NCI-H1048 (cell line): ENCODE measurements around the gene MED10.

Source experiments
- DNase-seq: peaks from one replicate; lab custom pipeline; 2025; lab: John Stamatoyannopoulos, UW

Gene MED10

DNA sequence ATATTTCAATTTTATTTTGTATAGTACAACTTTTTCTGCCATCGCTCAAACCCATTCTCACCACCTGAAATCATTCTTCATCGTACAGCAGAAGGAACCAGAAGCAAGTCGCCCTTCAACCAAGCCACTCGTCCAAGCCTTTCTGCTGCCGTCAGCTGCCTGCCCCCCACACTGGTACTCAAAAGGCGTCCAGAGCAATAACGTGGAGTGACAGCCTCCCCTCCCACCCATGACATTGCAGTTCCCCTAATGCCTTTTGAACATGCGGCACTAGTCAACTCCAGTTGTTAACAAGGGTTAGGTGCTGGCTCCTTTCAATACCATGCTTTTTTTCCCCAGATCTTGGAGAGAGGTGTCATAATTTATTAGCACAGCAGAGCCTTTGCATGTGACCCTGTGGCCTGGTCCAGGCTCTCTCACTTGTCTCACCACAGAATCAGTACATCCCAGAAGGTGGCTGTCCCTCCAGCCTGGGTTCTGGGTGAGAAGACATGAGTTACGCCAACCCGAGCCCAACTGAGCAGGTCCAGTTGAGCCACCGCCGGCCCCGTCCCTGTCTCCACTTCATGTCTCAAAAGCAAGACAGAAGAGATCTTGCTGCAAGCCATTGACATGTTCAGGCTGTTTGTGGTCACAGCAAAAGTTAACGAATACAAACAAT lies 20.4 kb upstream of the MED10 start:
- DNase-seq: no peak

DNA sequence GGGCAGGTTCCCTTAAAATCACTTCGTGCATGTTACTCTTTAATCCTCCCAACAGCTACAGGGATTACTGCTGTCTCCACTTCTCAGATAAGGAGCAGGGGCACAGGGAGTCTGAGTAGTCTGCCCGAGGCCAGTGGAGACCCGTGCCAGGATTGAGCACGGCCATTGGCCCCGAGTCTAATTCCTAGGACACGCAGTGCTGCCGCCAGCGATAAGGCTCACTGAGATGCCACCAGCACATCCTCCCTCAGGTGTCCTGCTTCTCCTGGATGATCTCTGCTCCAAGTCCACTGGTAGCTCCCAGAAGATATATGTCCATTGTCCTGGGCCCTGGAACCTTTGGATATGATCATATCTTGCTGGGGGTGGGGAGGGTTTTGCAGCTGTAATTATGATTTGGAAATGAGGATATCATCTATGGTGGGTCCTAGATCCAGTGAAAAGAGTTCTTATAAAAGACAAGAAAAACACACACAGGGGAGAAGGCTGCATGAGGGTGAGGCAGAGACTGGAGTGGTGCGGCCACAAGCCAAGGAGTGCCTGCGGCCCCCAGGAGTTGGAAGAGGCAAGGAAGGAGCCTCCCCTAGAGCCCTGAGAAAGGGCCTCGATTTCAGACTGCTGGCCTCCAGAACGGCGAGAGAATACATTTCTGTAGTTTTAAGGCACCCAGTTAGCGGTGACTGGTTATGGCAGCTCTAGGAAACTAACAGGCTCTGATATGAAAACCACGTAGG lies 19.4 kb upstream of the MED10 start:
- DNase-seq: no peak

DNA sequence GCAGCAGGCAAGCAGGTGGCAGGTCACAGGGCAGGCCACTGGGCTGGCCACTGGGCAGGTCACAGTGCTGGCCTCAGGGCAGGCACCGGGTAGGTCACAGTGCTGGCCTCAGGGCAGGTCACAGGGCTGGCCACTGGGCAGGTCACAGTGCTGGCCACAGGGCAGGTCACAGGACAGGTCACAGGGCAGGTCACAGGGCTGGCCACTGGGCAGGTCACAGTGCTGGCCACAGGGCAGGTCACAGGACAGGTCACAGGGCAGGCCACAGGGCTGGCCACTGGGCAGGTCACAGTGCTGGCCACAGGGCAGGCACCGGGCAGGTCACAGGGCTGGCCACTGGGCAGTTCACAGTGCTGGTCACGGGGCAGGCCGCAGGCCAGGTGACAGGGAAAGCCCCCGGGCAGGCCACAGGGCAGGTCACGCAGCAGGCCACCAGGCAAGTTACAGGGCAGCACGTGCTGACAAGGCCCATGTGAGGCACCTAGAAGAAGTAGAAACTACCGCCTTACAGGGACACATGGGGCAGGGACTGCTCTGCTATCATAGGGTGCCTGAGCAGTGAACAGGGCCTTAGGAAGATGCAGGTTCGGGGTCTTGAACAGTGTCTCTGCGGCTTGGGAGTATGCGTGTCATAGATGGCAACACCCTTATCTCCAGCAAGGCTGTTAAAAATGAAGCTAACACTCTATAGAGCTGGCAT lies 18.6 kb upstream of the MED10 start:
- no peak for DNase-seq

DNA sequence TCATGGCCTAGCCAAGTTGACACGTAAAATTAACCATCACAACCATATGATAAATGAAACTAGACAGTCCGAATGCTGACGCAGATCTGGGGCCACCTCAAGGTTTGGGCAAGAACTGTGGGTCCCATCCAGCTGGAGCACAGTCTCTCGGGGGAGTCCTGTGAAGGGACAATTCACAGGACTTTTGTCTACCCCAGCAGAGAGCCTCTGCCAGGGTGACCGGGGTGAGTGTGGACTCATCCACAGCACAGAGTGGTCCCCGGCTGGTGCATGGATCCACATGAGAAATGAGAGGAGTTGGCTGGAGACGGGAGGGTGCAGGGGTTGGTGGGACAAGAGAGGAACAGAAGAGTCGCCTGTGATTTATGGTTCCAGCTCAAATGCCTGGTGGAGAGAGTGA lies 17.7 kb upstream of the MED10 start:
- no peak for DNase-seq

DNA sequence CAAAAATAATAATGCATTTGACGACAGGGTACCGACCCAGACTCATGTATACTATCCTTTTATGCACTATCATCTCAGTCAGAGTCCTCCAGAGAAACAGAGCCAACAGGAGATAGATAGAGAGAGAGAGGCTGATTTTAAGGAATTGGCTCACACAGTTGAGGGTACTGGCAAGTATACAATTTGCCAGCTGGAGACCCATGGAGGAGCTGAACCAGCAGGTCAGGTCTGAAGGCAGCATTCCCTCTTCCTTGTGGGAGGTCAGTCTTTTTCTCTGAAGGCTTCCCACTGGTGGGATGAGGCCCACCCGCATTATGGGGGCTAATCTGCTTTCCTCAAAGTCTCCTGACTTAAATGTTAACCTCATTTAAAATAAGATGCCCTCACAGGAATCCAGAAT lies 17.3 kb upstream of the MED10 start:
- no peak for DNase-seq

DNA sequence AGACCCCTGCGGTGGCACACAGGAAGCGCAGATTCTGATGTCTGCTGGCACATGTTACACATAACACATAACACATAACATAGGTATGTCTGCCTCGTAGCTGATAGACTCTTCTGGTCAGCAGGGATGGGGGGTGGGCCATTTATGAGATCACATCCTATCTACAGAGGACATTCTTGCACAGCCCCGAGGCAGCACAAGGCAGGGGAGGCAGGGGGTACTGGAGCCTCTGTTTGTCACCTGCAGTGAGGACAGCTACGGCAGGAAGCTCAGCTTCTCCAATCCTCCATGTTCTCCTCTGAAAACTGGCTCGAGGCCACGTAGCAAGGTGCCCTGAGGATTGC lies 16.7 kb upstream of the MED10 start:
- no peak for DNase-seq

DNA sequence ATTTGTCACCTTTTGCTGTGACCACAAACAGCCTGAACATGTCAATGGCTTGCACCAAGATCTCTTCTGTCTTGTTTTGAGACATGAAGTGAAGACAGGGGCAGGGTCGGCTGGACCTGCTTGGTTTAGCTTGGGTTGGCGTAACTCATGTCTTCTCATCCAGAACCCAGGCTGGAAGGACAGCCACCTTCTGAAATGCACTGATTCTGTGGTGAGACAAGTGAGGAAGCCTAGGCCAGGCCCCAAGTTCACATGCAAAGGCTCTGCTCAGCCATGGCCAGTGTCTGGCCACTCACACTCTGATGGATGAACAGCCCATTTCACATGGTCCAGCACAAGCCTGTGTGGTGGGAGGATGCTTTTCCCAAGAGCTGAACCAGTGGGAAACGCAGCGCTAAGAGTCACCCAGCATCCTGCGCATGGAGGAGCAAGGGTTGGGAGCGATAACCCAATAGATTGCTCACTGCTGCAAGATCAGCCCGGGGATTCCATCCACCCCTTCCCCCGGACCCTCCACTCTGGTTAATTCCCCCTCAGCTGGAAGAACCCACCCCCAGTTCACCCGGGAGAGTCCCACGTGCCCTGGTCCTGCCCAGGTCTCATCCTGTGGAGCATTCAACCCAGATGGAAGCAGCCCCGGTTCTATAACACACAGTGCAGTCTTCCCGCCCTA lies 16.2 kb upstream of the MED10 start:
- no peak for DNase-seq

DNA sequence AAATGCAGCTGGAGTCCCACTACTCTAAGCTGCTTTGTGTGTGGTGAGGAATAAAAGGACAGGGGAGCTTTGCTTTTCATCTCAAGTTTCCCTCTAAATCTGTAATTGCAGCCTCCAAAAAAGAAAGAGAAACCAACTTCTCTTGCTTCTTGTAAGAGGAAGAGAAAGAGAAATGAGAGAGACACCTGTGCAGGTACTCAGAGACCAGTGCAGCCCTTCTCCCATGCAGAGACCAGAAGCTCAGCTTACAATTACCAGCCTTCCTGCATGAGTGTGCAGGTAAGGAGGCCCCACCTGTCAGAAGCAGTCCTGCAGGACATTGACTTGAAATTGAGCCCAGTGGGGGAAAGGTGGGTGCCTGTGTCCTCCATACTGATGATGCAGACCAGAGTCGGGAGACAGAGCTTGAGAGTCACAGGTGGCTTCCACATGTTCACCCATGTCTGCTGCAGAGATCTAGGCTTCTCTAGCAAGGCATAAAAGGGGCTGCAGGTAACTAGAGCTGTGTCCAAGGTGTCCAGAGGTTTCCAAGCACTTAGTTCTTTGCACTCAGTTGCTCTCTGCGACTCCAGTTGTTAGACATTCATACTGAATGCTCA lies 15.3 kb upstream of the MED10 start:
- no peak for DNase-seq

DNA sequence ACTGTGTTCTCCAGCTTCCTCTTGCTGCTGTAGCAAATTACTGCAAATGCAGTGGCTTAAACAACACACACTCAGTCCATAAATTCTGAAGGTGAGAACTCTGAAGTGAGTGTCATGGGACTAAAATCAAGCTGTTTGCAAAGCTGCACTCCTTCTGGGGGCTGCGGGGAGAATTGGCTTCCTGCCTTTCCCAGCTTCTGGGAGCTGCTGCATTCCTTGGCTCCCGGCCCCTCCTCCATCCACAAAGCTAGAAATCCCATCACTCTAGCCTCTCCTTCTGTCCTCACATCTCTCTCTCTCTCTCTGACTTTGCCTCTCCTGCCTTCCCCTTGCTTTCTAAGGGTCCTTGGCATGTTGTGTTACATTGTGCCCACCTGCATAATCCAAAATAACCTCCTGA lies 14.2 kb upstream of the MED10 start:
- DNase-seq: no peak

DNA sequence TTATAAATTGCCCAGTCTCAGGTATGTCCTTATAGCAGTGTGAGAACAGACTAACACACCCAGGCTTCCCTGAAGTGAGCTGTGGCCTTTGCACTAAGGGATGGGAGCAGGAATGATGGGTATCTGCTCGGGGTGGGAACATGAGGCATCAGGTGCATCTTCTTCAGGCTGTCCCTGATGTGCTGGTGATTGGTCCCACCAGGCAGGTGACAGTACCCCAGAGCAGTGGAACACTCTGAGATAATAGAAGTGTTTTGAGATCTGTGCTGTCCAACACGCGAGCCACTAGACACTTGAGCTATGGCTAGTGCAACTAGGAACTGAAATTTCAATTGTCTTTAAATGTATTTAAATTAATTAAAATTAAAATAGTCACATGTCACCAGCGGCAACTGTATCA lies 12.8 kb upstream of the MED10 start:
- no peak for DNase-seq

DNA sequence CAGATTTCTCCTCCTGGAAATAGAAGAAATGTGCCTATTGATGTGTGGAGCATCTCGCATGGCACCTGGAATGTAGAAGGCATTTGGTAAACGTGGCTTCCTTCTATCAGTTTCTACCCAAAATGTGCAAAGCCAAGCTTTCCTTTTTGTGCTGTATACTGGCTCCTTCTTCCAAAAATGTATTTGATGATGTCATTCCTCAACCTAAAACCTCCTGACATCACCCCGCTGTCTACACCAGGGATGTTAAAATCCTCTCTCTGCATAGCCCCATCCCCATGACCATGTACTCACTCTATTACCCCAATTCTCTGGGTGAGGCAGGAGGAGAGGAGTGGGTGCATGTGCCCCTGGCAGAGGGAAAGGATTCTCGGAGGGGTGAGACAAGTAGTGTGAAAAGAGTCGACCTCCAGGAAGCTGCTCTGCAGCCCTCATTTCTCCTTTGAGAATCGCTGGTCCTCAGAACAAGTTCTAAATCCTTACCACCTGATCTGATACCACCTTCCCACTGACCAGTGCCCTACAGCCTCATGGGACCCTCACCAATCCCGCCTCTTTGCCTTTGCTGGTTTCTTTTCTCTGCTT lies 11.7 kb upstream of the MED10 start:
- no peak for DNase-seq

DNA sequence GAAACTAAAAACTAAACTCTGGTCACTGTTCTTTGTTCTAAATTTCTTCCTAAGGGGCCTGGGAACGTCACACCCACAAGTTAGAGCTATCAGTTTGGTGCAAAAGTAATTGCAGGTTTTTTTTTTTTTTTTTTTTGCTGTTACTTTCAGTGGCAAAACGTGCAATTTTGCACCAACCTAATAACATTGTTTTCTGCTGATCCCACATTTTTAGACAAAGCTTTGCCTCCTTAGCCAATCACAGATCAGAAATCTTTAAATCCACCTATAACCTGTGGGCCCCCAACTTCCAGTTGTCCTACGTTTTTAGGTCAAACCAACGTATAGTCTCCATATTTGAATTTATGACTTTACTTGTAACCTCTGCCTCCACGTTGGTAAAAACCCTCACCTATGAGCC lies 11.1 kb upstream of the MED10 start:
- no peak for DNase-seq

DNA sequence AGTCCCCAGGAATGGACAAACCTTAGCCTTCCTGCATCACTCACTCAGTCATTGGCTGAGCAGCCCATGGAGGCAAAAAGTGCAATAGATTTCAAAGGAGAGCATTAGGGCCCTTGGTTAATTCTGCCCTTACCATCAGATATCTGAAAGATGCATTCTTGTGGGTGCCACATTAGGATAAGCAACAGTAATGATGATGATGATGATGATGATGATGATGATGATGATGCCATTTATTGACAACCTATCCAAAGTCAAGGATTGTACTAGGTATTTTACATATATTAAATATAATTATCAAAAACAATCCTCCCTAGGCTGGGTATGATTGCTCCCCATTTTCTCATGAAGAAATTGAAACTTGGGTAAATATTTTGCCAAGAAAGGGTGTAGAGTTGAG lies 9.6 kb upstream of the MED10 start:
- DNase-seq: no peak

DNA sequence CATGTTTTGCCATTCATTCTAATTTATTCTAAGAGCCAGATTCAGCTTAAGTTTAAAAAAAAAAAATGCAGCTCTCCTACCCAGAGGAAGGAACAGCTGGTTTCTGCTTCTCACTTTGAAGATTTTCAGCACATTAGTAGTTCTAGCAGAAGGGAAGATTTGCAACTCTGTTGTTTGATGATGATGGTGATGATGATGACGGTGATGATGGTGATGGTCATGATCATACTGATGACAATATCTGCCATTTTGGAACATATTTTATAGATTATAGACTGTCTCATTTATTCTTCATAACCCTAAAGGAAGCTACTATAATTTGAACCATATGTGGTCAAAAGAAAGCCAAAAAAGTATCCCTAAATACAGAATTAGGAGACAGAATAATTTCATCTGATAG lies 7.9 kb upstream of the MED10 start:
- DNase-seq: no peak

DNA sequence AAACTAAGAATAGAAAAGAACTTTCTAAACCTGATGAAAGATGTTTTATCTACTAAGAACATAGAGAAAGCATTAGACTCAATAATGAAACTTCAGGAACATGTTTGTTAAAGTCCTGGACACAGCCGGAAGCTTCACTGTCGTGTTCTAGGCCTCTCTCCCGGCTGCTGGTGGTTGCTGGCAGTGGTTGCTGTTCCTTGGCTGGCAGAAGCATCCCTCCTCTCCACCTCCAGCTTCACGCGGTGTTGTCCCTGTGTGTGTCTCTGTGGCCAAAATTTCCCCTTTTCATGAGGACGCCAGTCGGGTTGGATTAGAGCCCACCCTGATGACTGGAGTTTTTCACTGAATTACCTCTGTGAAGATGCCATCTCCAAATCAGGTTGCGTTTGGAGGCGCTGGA lies 6.5 kb upstream of the MED10 start:
- DNase-seq: no peak

DNA sequence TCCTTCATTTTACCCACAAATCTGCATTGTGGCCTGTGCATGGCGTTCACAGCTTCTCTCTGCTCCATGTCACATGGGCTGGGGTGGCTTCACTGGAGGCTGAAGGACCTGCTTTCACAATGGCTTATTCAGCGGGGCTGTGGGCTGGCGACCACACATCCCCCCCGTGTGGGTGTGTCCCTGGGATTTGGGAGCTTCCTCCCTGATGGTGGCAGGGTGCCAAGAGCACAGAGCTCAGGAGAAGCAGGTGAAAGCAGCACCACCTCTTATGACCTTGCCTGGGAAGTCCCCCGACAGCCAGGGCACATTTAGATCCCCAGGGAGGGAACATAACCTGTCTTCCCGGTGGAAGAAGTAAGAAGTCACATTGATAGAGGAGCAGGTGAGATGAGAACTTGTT lies 5.0 kb upstream of the MED10 start:
- no peak for DNase-seq

DNA sequence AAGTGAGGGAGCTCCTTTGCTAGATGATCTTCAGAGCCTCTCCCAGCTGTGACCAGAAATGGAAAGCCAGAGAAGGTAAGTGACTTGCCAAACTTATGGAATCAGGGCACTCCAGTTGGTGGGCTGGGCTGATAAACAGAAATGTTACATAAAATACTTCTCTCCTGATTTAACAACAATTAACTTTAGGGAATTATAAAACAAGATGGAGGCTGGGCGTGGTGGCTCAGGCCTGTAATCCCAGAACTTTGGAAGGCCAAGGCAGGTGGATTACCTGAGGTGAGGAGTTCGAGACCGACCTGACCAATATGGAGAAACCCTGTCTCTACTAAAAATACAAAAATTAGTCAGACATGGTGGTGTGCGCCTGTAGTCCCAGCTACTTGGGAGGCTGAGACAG lies 899 bp upstream of the MED10 start:
- DNase-seq: no peak

DNA sequence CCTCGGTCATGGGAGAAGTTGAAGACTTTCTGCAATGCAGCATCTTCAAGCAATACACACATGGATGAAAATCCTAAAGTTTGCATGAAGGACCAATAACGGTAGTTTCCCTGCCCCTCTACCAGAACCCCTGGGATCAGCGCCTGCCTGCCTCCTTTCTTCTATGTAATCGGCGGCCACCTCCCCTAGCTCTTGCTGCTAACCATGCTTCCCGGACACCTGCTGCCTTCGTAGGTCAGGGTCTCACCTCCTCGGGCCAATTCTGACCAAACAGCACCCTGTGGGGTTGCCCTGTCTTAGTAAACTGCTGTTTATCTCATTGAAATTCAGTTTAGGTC lies 388 bp upstream of the MED10 start:
- no peak for DNase-seq

DNA sequence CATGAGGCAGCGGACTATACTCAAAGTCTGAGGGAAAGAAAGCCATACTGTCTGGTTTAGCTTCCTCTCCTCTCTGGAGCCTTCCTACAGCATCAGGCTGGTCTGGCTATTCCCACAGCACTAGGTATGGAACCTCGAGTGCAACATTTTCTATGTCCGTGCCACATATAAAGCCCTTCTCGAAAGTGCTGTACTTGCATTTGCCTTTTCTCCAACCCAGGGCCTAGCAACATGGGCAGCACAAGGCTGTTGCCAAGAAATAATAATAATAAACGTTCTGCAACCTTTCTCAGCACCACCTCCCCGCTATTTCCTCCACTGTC lies 804 bp downstream of the MED10 start:
- no peak for DNase-seq

DNA sequence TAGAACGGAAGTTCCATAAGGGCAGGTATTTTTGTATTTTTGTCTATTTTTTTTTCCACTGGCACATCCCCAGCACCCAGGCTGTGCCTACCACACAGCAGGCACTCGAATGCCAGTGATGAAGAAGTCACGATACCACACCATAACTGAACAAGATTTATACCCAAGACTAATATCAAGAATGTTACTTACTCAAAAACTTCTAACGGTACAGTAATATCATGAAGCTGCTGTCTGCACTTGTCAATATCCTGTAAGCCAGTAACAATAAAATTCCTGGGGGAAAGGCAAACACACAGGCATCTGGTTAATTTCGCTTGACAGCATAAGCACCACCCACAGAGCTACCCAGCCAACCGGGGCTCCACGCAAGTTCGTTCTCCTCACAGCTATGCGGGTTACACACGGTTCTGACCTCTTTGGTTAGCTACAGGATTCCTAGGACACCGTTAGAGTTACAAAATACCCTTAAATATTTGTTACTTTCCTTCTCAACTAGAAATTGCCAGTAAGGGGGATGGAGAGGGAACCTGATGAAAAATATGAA lies 1.3 kb downstream of the MED10 start:
- DNase-seq: no peak

DNA sequence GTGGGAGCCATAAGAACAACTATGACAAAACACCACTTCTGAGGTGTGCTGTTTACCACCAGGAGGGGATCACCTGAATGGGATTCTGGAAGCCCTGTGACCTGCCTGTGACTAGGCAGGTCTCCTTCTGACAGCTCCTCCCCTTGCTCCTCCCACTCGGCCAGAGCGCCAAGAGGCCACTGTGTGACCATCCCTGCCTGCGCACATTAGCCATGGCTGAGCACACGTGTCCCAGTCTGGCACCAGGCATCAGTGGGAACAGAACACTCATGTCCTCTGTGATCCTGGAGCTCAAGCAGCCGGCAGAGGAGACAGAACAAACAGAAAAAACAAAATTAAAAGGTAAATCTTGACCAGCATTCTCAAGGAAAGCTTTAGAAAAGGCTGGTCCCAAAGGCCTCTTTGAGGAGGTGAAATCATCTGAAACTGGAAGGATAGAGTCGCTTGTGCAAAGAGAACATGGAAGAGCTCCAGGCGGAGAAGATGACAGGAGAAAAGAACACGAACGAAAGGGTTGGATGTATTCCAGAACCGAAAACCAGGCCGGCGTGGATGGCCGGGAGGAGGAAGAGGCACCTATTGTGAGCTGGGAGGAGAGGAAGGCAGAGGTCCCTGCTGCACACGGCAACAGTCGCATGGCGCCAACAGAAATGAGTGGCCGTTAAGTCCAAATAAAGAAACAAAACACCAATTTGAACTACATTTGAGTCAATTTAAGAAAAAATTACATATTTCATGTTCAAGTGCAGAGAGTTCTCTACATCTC lies 5.1 kb downstream of the MED10 start:
- no peak for DNase-seq
